HT1080 (cell line): ENCODE measurements around the gene MYH7B. TPM values are rescaled to one million over a fixed set of nuclear protein-coding genes. Genes with fewer than 3 reads are reported as not detected.

Experiments used
- DNase-seq: peaks from one replicate; pipeline ENCODE4 v3.0.0-alpha.2; 2015; ENCODE audit warnings: low read depth
- polyA plus RNA-seq, 2 experiments: library from polyadenylated mRNA; depleted of rRNA; stranded (reverse); fragments of >200 nt; gene quantifications; 2 replicates each; pipeline ENCODE4 v1.2.3, GENCODE V29; 2015
- total RNA-seq: library from RNA; depleted of rRNA; stranded (reverse); fragments of >200 nt; shearing (Covaris generic); gene quantifications from 2 replicates; pipeline ENCODE4 v1.2.3, GENCODE V29; 2014; rRNA removed

The MYH7B gene
- total RNA-seq = 0.33 TPM in 1 of 2 replicates, not detected in the other
- 0.03 TPM in 1 of 2 replicates, not detected in the other for polyA plus RNA-seq (2015; cell fraction: cytosol; rRNA removed)
- polyA plus RNA-seq (2015; cell fraction: nucleus; rRNA removed) = 0.06 and 0.11 TPM in 2 replicates

DNA sequence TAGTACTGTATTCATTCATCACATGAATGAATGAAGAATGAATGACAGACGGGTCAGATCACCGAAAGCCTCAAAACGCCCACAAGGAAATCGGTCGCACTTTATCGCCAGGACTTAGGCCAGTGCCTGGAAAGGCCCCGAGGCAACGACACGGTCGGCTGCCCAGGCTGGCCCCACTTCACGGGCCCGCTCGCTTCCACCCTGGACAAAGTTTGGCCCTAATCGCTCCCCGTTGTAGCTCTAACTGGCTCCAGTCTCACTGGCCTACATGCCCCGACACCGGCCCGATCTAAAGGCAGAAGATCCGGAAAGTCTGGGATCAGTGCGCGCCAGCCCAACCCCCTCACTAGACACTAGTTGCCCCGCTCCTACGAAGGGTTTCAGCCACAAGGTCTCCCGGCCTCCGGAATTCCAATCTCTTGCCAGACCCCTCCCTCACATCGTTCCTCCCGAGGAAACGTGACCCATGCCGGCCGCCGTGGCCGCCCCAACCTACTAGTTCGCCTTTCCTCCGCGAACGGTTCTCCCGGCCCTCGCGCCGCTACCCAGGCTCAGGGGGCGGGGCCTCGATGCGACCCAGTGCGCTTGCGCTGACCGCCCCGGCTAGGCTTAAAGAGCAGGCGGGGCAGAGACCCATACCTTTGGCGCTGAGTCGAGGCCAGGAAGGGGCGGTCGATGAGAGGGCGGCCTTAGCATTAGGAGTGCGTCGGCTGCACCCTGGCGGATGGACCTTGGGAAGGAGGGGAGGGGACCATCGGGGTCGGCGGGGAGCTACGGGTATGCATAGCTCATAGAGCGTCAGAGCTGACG lies at the start of gene MYH7B, which contains the start of gene GSS:
MYH7B (plus strand) TSS at position 638 of the 810 bp plus-strand sequence. CDS start 22,138 bp downstream, outside the sequence.
GSS (minus strand) TSS at position 576 of the 810 bp plus-strand sequence. CDS start 3,954 bp downstream, outside the sequence.
- DNase-seq = peak; percentile 96

DNA sequence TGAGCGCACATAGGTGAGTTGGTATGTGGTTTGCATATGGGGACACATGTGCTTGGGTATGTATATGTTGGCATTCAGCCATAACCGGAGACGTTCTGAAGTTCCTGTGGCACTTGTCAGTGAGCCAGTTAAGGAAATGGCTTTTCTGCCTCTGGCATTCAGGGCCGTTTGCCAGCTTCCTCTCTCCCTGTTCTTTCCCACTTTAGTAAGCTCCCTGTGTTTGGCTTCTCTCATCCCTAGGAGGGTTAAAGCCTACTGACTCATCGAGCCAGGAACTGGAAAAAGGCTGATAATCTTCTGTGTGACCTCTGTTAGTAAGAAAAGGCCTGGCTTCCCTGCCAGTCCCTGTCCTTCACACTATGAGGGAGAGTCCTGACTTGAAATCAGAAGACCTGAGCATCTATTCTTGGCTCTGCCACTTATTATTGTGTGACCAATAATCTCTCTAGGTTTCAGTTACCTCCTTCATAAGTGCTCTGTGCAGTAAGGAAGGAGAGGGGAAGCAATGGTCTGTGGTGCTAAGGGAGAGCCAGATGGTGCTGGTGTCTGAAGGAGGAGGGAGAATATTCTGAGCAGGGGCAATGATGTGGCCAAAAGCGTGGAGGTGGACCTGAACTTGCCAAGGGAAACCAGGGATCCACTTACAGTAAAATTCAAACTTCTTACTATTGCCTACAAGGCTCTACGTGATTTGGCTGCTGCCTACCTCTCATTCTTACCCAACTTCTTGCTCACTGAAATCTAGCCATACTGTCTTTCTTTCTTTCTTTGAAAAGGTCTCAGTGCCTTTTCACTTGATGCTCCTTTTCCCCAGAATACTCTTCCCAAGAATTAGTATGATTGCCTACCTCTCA lies 47.8 kb upstream of the MYH7B start:
- DNase-seq = peak; percentile 99

DNA sequence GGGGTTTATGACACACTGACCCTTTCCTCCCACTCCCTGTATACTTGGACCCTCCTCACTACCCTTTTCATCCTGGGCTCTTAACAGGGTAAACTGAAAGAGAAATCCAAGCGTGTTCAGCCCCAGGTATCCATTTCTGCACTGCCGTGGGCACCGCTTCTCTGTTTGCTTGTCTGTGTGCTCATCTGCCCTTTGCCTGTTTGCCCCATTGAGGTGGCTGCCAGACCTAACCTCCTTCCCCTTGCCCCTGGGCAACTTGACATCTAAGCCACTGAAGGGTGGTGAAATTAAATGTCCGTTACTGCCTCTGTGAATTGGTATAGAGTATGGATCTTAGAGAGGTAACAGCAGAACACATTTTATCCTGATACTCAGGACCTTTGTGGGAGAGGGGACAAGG lies 40.5 kb upstream of the MYH7B start:
- DNase-seq = no peak

DNA sequence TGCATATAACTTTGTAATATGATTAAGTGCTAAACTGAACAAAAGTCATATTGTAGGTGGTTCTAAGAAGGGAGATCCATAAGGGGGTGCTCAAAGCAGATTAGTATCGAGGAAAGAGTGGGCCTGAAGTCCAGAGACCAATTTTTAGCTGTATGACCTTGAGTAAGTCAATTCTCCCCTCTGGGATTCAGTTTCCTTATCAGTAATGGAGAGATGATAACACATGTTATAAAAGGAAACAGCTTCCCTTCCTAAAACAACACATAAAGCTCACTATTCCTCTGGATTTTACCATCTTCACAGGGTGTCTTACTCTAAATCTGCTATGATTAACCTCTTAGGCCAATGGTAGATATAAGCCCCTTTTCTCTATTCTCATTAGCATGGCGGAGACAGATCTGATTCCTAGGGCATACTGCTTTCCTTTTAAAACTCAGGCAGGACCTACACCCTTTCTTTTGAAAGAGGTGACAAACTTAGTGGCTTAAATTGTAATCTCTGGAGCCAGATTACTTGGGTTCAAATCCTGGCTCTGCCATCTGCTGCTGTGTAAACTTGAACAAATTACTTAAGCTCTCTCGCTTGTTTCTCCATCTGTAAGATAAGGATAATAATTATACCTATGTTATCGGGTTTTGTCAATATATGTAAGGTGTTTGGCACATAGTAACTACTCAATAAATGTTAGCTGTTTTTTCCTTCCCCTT lies 39.8 kb upstream of the MYH7B start:
- DNase-seq = no peak

DNA sequence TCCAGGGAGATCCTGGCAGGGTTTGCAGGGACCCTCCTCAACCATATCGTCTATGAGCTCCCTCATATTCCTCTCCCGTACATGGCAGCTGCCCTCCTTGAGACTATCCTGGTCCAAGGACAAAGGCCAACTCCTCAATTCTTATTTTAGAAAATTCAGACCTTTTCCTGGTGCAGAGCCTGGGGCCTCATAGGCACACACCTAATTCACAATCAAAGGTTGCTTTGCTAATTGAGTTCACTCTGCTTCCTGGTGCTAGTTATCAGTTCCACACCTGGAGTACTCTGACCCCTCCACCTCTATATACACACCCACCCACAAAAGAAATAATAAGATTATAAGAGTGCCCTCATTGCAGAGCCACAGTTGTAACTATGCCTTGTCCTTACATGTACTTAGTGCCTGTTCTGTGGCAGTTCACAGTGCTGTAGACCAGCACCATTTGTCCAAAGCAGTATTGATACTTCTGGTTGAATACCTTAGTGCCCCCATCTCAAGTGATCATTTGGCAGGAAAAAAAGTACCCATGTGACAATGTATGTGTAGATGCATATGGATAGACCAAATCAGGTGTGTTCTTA lies 38.8 kb upstream of the MYH7B start:
- DNase-seq = no peak

DNA sequence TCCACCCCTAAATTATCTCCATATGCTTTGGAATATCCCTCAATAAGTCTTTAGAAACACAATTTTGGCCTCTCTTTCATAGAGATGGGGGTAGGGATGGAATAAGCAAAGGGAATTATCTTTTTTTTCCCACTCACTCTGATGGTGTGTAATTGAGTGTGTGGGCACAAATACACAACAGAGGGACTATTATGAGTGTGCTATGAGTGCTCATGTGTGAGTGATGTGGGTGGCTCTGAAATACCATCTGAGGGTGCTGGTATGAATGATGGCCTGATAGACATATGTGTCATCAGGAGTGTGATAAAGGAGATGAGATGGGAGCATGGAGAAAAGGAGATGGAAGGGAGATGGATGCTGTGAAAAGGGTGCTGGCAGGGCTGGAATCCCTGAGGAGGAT lies 35.6 kb upstream of the MYH7B start:
- DNase-seq = no peak

DNA sequence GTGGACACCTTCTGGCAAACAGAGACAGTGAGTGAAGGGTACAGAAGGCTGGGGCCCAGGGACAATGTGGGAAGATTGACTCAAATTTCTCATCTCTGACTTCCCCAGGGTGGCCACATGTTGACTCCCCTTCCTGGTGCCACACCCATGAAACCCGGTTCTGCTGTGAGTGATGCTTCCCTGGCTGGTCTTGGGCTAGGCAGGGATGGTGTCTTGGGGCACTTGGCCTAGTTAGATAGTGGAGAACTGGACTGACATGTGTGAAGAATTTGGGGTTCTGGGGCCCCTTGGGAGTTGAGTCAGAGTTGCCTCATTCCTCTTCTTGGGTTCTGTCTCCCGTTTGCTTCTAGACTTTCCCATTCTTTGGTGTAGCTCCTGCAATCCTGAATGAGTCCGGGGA lies 34.2 kb upstream of the MYH7B start:
- DNase-seq = no peak

DNA sequence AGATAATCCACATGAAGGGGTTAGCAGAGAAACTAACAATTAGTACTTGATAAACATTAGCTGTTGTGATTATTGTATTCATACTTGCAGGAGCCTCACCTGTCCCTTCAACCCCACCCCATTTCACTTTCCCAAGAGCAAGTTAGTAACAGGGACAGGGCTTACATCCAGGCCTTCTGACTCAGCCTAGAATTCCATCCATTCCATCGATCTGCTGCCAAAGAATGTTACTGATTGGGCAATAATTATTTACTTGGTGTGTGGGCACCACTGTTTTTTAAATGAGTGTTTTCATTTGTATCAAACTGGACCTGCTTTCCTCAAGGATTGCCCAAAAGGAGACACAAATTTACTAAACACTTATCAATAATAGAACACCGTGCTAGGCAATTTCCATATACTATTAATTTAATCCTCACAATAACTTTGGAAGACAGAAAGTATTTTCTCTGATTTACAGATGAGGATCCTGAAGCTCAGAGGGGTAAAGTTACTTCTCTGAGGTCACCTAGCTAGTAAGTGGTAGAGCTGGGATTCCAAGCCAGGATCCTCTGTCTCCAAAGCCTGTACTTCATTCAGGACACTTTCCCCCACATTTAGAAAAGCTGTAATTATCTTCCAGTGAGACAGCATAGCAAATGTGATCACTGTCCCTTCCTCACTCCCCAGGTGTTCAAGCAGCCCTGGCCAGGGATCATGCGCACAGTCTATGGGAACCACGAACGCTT lies 32.9 kb upstream of the MYH7B start:
- DNase-seq = peak; percentile 67

DNA sequence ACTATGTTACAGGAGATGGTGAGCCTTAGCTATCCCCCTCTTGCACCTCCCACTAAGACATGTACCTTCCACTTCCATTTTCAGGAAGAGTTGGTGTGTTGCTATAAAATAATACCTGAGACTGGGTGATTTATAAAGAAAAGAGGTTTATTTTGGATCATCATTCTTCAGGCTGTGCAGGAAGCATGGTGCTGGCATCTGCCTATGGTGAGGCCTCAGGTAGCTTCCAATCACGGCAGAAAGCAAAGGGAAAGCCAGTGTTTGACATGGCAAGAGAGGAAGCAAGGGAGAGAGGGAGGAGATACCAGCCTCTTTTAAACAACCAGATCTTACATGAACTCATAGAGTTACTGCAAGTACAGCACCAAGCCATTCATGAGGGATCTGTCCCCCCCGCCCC lies 32.3 kb upstream of the MYH7B start:
- no peak for DNase-seq

DNA sequence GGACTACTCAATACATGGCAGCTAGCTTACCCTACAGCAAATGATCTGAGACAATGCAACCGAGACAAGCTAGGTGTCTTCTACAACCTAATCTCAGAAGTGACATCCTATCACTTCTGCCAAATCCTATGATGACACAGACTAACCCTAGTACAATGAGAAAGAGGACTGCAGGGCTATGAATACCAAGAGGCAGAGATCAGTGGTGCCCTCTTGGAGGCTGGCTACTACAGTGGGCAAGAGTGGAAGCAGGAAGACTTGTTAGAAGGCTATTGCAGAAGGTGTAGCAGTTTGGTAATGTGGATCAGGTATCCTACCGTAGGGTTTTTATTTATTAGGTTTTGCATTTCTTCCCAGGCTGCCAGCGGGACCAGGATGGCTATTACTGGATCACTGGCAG lies 30.3 kb upstream of the MYH7B start:
- no peak for DNase-seq

DNA sequence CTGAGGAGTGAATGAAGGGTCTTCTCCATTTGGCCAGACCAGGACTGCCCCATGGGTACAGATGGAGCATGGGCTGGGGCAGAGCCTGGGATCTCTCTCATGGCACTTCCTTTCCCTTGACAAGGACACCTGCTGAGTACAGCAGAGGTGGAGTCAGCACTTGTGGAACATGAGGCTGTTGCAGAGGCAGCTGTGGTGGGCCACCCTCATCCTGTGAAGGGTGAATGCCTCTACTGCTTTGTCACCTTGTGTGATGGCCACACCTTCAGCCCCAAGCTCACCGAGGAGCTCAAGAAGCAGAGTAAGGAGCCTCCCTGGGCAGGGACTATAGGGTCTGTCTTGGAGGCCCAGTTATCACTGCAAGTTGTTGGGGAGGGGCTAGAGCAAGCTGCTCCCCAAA lies 29.7 kb upstream of the MYH7B start:
- DNase-seq = no peak

DNA sequence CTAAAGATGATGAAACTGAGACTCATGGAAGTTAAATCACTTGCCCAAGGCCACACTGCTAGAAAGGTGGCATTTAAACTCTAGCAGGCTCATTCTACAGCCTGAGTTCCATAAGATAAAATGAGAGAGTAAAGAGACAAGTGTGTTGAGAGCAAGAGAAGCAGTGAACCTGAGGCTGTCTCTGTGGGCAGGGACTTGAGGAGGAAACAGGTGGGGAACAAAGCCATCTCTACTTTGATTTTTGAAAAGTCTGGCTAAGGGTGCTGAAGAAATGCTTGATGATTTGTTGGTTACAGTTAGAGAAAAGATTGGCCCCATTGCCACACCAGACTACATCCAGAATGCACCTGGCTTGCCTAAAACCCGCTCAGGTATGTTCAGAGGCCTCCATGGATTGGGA lies 29.1 kb upstream of the MYH7B start:
- no peak for DNase-seq

DNA sequence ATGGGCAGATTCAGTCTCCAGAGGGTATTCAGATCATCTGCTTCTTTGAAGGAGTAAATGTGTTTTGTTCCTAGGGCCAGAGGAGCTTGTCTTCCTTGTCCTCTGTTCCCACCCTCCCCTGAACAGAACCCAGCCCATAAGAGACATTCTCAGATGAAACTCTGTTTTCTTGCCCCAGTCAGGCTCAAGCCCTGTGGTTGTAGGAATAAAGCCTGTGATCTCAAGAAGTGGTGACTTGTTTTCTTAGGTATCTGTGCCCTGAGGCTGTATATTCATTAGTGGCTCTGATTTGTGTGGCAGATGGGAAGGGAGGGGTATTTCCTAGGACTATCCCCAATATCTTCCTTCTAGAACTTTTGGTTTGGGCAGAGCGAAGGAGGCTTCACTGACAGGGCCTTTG lies 27.9 kb upstream of the MYH7B start:
- DNase-seq = no peak

DNA sequence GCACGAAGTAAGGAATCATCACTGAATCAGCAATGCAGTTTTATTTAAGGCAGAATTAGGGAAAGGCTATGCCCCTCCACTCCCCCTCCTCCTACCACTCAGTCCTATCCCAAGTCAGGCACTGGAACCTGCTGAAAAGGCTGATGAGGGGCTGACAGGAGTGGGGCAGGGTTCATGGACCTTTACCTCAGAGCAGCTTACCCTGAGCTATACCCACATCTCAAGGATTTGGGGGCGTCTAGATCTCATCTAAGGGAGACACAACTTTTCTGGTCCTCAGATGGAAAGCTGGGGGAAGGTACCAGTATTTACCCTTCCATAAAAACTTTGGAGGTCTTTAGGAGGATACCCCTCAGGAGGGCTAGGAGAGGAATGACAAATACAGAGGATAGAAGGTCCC lies 27.3 kb upstream of the MYH7B start:
- DNase-seq = no peak

DNA sequence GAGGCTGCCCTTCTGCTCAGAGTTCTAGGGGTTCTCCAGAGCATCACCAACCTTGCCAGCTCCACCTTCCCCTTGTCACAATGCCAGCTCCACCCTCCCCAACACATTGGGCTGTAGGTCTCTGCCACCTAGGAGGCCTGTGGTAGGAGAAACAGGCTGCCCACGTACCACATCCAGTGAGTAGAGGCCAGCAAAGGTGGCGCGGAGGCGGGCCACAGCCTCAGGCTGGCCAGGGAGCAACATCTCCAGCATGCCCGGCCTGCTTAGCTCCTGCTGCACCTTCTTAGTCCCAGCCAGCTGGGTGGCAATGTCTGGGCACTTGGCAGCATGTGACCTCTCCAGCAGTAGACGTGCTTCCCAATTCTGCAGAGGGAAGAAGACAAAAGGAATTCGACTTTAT lies 23.9 kb upstream of the MYH7B start:
- DNase-seq = no peak

DNA sequence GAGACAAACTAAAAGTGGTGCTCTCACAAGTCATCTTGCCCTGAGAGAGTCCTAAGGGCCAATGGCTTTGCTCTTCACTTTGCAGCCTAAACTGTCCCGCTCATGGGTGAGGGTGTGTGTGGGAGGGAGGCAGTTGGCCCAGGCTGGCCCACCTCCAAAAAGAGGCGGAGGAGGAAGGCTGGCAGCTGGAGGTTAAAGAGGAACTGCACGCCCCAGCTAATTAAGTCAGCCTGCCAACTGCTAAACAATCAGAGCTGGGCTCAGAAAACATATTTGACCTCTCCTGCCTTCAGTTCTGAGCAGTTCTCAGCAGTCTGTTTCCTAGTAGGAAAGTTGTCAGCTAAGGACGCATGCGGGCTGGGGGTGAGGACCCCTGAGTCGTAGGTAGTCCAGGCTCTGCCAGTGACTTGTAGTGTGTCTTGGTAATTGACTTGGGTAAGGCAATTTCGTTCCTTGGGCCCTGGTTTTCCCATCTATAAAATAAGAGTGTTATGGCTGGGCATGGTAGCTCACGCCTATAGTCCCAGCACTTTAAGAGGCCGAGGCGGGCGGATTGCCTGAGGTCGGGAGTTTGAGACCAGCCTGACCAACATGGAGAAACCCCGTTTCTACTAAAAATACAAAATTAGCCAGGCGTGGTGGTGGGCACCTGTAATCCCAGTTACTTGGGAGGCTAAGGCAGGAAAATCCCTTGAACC lies 17.1 kb upstream of the MYH7B start:
- DNase-seq = no peak

DNA sequence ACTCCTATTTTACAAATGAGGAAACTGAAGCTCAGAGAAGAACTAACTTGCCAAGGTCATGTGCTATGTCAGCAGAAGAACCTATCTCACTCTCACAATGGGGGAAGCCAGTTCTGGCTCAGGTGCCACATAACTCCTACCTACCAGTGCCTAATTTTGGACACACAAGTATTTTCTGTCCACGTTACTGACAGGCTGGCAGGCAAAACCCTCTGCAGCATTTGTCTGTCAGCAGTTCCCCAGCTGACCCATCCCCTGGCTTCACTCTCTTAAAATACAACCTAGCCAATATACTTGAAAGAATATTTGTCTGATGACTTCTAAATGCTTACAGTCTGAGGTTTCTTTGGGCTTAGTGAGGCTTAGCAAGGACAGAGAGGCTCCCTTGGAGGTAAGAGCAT lies 15.6 kb upstream of the MYH7B start:
- no peak for DNase-seq

DNA sequence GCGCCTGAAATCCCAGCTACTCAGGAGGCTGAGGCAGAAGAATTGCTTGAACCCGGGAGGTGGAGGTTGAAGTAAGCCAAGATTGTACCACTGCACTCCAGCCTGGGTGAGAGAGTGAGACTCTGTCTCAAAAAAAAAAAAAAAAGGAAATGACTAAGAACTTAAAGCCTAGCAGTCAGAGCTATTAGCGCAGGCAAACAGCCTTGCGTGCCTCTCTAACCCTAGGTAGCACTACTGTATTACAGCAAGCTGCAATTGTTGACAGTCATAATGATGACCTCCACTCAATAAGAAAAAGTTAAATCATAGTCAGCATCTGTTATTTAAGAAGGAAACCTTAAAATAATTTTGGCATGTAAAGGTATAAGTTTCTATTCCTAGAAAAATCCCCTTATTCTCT lies 14.4 kb upstream of the MYH7B start:
- DNase-seq = peak; percentile 68

DNA sequence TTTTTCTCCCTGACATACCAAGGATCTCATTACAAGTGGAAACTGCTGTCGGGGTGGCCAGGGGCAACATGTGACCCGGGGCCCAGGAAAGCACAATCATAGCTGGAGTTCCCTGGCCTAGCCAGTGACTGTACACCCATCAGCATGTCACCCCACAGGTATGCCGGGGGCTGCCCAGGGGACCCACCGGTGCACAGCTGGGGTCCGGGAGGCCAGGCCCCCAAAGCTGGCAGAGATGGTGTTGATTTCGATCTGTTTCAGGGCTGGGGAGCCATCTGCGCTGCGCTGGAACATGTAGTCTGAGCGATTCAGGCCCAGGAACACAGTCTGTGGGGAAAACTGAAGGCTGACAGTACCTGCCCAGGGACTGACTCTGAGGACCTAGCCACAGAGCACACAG lies 13.4 kb upstream of the MYH7B start:
- no peak for DNase-seq
